NCI-H2107 (cell line): ENCODE results near the gene CFHR3.
"Not testable (repeated sequence)": the region's sequence is repeated elsewhere in the genome, so short reads cannot be mapped to it uniquely, and the experiment has no call there.

Source experiments
- DNase-seq: peaks from one replicate; lab custom pipeline; 2025; lab: John Stamatoyannopoulos, UW

Gene CFHR3

DNA sequence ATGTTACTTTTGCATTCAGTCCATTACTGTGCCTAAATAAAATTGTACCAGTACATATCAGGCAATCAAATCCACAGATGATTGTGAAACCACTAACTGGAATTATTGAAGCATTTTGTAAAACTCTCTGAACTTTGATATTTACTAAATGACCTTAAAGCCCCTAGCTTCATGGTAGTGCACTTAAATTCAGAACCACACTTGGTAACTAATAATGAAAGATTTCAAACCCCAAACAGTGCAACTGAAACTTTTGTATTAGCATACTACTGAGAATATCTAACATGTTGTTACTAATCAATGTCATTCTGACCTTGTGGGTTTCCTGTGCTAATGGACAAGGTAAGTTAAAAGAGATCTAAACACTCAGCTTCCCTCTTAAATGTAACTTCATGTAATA is at the start of gene CFHR3:
CFHR3 (plus strand) TSS at position 238 of the 400 bp plus-strand sequence; CDS start at position 285, 47 bp downstream.
- DNase-seq: no peak

DNA sequence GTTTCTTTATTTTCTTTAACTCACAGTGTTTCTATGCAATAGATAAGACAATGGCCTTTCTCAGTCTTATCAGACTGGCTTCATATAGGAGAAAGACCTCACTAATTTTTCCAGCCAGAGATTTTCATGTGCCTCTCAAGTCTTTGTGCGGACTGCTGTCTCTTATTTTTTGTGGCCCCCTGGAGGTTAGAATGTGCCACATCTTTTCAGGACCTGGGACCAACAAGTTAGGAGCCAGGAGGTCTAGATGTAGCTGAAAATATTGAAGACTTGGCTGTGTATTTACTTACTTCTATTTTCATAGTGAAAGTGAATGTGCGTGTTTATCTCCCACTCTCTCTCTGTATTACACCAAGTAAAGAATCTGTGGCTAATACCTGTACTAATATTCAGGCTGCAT is 42.1 kb upstream of the CFHR3 start:
- no peak for DNase-seq

DNA sequence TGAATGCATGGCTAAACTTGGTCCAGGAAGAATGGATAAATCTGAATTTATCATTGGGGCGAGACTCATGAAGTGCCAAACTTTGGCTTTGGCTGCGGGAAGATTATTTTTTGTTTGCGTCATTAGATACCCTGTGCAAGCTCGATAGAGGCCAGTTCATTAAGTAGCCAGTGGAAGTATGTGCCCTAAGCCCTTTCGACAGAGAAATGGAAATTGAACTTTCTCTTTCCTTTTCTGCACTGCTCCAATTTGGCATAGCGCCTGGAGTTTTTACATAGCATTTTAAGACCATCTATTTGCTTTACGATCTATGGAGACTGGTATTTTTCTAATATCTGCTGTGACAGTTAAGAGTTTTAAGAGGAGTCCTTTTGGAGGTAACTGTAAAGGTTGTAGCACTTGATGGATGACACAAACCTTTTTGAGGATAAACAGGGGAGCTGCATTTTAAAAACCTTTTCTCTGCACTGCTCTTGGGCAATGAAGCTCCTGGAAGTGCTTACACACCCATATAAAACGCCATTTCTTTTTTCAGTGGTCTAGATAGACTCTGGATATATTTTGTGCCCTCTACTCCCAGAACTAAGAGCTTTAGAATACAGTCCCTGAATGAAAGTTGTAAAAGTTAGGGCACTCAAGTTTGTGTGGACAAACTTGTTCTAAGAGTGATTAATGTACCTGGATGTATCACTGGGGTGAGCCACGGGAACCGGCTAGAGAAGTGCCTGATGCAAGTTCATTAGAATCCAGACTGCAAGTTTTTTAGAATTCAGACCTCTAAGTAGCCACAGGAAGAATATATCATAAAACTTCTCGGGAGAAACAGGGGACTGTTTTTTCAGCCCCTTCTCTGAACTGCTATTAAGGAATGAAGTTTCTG is 41.3 kb upstream of the CFHR3 start:
- DNase-seq: no peak

DNA sequence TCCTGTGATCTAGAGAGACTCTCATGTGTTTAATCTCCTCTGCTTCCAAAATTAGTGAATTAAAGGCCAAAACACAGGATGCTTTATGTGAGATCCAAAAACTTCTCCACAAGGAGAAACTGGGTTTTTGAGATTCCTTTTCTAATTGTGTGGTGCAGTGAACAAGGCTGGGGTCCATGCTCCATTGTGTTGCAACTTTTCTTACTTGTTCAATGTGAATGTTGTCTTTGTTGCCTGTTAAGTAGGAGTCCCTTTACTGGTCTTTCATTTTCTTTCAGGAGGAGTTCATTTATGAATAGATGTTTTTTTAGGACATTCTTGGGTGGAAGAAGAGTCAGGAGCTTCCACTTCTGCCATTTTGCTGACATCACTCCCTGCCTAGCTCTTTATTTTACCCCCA is 40.6 kb upstream of the CFHR3 start:
- no peak for DNase-seq

DNA sequence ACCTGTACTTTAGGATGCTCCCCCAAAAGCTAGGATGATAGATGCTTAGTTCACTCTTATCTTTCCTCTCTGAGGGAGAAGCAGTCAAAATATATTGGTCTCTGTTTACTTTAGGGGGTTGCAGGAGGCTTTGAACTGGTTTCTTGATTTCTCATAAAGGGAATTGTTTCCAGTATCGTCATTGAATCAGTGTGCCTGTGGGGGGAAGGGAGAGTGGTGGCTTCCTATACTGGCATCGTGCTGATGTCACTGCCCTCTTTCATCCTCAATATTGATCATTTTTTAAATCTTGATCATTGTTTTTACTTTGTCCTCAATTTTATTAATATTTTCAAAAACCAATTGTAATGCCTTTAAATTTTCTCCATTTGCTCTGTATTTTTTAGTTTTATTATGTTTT is 40.2 kb upstream of the CFHR3 start:
- DNase-seq: no peak

DNA sequence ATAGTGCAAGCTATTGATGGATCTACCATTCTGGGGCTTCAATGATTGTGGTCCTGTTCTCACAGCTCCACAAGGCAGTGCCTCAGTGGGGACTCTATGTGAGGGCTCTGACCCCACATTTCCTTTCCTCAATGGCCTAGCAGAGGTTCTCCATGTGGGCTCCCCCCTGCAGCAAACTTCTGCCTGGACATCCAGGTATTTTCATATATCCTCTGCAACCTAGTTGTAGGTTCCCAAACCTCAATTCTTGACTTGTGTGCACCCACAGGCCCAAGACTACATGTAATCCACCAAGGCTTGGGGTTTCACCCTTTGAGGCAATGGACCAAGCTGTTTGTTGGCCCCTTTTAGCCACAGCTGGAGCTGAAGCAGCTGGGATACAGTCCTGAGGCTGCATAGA is 35.9 kb upstream of the CFHR3 start:
- no peak for DNase-seq

DNA sequence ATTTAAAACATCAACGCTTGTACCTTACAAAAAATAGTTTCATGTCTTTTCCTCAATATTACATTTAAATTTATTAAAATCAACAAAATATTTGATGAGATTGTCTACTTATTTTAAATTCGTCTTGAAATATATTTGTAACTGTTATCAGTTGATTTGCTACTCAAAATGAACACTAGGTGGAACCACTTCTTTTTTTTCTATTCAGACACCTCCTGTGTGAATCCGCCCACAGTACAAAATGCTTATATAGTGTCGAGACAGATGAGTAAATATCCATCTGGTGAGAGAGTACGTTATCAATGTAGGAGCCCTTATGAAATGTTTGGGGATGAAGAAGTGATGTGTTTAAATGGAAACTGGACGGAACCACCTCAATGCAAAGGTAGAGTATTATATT is 31.4 kb upstream of the CFHR3 start:
- peak; percentile 7 for DNase-seq

DNA sequence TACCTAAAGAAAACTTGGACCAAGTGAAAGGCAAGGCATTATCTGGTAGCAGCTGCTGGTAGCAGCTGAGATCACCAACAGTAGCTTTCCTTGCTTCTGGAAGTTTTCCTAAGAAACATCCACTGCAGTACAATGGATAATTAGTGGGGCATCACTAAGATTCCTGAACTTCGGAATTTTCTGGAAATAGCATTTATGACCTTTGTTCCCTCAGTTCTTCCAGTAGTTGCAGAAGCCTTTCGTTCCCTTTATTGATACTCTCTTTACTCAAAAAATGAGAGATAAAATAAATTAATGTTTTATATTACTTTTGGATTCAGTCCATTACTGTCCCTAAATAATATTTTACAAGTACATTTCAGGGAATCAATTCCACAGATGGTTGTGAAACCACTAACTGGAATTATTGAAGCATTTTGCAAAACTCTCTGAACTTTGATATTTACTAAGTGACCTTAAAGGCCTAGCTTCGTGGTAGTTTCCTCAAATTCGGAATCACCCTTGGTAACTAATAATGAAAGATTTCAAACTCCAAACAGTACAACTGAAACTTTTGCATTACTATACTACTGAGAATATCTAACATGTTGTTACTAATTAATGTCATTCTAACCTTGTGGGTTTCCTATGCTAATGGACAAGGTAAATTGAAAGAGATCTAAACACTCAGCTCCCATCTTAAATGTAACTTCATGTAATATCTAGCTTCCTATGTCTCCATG is 9.5 kb upstream of the CFHR3 start:
- not testable (repeated sequence) for DNase-seq

DNA sequence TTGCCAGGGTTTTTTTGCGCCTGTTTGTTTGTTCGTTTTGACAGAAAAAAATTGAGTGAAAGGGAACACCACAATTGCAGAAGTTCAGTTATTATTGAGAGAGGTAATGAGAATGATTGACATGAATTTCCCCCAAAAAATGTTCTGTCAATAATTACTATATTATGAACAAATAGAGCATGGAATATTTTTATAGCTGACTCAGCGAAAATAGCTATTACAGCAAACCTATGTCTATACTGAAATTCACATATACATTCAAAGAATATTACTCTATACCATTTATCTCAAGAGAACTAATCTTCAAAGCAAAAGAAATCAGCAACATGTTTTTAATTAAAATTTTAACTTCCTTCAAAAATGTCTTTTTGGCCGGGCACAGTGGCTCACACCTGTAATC is 4.8 kb upstream of the CFHR3 start:
- not testable (repeated sequence) for DNase-seq

DNA sequence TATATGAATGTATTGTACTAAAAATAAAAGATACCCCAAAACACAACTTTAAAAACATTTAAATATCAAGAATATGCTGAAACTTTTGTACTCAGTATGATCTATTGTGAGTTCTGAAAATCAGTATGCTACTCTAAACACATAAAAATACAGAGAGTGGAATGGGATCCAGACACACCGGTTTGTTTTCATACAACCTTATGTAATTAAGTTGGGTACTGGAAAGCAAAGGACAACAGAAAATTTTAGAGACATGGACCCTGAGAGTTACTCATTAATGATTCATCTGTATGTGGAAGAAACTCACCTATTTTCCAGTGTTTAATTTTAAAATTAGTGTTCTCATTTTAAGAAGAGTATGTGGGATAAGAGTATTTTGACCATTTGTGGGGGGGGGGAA is 927 bp upstream of the CFHR3 start:
- no peak for DNase-seq

DNA sequence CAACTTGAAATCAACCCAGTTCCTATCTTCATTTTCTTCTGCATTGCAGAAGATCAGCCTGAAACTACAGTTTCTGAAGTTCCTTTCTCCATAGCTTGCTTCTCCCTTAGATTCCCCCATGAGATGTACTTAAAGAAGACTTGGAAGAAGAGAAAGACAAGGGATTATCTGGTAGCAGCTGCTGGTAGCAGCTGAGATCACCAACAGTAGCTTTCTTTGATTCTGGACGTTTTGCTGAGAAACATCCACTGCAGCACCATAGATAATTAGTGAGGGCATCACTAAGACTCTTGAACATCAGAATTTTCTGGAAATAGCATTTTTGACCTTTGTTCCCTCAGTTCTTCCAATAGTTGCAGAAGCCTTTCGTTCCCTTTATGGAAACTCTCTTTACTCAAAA is 465 bp upstream of the CFHR3 start:
- DNase-seq: no peak

DNA sequence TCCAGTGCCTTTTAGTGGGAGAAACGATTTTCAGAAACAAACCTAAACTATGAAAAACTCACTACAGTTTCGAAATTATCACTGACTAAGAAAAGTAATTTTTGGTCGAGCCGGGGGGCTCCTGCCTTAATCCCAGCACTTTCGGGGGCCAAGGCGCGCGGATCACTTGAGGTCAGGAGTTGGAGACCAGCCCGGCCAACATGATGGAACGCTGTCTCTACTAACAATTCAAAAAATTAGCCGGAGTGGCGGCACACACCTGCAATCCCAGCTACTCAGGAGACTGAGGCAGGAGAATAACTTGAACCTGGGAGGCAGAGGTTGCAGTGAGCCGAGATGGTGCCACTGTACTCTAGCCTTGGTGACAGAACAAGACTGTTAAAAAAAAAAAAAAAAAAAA is 3.0 kb downstream of the CFHR3 start:
- no peak for DNase-seq

DNA sequence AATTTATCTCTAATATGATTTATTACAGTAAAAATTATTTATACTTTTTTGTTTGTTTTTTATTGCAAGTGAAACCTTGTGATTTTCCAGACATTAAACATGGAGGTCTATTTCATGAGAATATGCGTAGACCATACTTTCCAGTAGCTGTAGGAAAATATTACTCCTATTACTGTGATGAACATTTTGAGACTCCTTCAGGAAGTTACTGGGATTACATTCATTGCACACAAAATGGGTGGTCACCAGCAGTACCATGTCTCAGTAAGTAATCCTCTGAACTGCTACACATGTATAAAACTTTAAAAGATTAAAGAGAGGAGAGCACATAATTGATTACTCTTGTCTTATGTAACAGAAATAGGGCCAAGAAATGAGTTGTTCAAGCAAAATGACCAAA is 4.5 kb downstream of the CFHR3 start:
- no peak for DNase-seq

DNA sequence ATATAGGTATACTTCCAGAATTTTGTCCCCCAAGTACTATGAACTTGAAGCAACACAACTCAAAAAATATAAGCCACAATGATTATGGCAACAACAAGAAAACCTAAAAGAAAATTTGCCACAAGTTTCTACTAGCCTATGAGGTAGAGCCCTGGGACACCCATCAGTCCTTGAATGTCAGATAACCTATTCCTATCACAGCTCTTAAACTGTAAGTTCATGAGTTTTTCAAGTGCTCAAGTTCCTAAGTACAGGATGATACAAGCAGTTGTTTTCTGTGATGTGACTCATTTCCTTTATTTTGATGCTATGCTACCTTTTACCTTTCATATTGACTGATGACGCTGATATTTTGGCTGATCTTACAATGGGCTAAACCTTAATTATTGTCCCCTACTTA is 16.6 kb downstream of the CFHR3 start:
- not testable (repeated sequence) for DNase-seq

DNA sequence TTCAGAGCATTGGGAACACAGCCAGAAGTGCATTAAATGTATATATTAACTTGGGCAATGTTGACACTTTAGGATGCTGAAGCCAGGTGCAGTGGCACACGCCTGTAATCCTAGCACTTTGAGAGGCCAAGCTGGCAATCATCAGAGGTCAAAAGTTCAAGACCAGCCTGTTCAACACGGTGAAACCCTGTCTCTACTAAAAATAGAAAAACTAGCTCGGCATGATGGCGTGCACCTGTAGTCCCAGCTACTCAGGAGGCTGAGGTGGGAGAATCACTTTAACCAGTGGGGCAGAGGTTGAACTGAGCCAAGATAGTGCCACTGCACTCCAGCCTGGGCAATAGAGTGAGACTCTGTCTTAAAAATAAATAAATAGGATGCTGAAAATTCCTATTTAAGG is 19.5 kb downstream of the CFHR3 start:
- peak; percentile 1 for DNase-seq

DNA sequence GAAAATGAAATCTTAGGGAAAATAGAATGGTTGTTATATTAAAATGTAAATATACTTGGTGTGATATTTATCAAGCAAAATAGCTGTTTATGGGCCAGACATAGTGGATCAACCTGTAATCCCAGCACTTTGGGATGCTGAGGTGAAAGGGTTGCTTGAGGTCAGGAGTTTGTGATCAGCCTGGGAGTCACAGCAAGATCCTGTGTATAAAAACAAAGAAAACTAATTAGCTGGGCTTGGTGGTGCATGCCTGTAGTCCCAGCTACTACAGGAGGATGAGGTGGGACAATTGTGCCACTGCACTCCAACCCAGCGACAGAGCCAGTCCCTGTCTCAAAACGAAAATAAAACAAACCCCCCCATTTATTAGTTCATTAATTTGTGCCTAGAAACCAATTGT is 23.3 kb downstream of the CFHR3 start:
- DNase-seq: no peak

DNA sequence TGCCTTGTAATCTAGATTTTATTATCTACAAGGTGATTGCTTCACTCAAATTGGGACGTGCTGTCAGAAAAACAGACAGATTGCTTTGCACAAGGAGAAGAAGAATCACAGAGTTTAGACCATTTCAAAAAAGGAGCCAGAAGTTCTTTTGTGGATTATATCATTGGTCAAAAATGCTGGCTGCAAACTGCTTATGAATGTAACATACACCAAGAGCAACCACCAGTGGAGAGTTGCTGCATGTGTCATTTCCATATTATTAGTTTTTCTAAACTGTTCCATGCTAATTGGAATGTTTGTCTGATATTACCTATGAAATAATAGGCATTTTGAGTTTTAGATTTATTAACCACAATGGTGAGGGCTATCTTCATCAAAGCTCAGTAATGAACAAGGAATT is 27.3 kb downstream of the CFHR3 start:
- DNase-seq: not testable (repeated sequence)

DNA sequence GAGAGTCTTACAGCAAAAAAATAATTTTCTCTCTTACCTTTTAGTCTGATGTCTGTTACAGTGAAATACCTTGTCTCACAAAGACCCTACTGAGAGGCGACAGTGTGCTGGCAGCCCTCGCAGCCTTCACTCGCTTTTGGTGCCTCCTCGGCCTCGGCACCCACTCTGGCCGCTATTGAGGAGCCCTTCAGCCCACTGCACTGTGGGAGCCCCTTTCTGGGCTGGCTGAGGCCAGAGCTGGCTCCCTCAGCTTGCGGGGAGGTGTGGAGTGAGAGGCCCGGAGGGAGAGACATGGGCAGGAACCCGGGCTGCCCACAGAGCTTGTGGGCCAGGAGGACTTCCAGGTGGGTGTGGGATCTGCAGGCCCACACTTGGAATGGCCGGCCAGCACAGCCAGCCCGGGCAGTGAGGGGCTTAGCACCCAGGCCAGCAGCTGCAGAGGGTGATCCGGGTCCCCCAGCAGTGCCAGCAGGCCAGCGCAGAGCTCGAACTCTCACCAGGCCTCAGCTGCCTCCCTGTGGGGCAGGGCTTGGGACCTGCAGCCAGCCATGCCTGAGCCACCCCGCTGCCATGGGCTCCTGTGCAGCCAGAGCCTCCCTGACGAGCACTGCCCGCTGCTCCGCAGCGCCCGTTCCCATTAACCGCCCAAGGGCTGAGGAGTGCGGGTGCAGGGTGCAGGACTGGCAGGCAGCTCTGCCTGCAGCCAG is 34.0 kb downstream of the CFHR3 start:
- DNase-seq: no peak

DNA sequence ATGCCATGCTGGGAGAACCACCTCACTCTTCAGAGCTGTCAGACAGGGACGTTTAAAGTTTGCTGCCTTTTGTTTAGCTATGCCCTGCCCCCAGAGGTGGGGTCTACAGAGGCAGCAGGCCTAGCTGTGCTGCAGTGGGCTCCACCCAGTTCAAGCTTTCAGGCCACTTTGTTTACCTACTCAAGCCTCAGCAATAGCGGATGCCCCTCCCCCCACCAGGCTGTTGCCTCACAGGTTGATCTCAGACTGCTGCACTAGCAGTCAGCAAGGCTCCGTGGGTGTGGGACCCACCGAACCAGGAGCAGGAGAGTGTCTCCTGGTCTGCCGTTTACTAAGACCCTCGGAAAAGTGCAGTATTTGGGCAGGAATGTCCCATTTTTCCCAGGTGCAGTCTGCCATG is 42.8 kb downstream of the CFHR3 start:
- not testable (repeated sequence) for DNase-seq

DNA sequence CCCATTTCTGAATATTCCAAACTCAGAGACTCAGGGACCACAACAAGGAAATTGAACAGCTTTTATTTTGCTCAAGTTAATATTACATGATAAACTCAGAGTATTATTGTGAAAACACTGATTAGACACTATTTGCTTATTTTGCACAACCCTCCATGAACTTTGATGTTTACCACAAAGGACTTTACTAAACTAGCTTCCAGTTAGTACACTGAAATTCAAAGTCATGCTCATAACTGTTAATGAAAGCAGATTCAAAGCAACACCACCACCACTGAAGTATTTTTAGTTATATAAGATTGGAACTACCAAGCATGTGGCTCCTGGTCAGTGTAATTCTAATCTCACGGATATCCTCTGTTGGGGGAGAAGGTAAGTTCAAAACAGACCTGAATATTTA is 44.9 kb downstream of the CFHR3 start, which contains the start of gene CFHR1:
CFHR1 (plus strand) TSS at position 201 of the 400 bp plus-strand sequence; CDS start at position 315, 114 bp downstream.
- DNase-seq: not testable (repeated sequence)

DNA sequence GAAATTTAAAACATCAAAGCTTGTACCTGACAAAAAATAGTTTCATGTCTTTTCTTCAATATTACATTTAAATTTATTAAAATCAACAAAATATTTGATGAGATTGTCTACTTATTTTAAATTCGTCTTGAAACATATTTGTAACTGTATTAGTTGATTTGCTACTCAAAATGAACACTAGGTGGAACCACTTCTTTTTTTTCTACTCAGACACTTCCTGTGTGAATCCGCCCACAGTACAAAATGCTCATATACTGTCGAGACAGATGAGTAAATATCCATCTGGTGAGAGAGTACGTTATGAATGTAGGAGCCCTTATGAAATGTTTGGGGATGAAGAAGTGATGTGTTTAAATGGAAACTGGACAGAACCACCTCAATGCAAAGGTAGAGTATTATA is 53.2 kb downstream of the CFHR3 start:
- DNase-seq: peak; percentile 0
